Mucosa of descending colon (tissue), 3 donors: Measurements from ENCODE around the gene COL9A1. TPM values are rescaled to one million over a fixed set of nuclear protein-coding genes. Genes with fewer than 3 reads are reported as not detected.

ENCODE experiments used
- ATAC-seq: fragments of 200-7000 bp; cut with Tn5 transposase; one replicate; pipeline ENCODE4 v1.9.1; 2020; ENCODE audit warnings: mild to moderate bottlenecking, moderate library complexity
- DNase-seq, 3 donors: peaks; one replicate each; pipeline ENCODE4 v3.0.0-alpha.2; 2020
- H3K36me3 ChIP-seq: fragments of 200-600 bp; one replicate; pipeline ENCODE4 v1.8.0; 2021; ENCODE audit warnings: low read depth, mild to moderate bottlenecking
- H3K4me1 ChIP-seq: fragments of 200-600 bp; one replicate; pipeline ENCODE4 v1.8.0; 2021; ENCODE audit warnings: low read depth, mild to moderate bottlenecking
- H3K4me3 ChIP-seq: fragments of 200-600 bp; one replicate; pipeline ENCODE4 v1.8.0; 2021; ENCODE audit warnings: mild to moderate bottlenecking
- H3K9me3 ChIP-seq: fragments of 200-600 bp; one replicate; pipeline ENCODE4 v1.8.0; 2021; ENCODE audit warnings: mild to moderate bottlenecking
- intact Hi-C, 2 donors: fragments of 100-400 bp; cut with DNase I in 1 of 2; cut with micrococcal nuclease in 1 of 2; formaldehyde crosslinking; loops; one replicate each; pipeline versions ENCODE4 v1.11.0 to v1.11.1; 2022; cut with DNase I, micrococcal nuclease
- total RNA-seq, 3 donors: library from RNA; stranded (reverse); fragmentation: NEBNext Ultra II Directional in 2 of 3; extraction: Animal tissue kit (Norgen Biotek cat#: 25700) in 2 of 3; gene quantifications; one replicate each; pipeline versions ENCODE4 v1.2.1 to v1.2.4, GENCODE V29; 2021 to 2023
- TF ChIP-seq, protein P1 (sequence below): fragments of 200-600 bp; IDR thresholded peaks from one replicate; pipeline ENCODE4 v1.8.0; 2022; ENCODE audit warnings: antibody characterized with exemption, mild to moderate bottlenecking
- donor health status: DM: no; HTN: no; CAD: no; lungs with moderate emphysema.
- donor health status: DM: no; HTN: no; CAD: no.
- donor health status: DM: no; HTN: yes; CAD: no.

The COL9A1 gene
- total RNA-seq, 3 donors from 2014 or later, result 0.32 to 1.8 (median 0.96) TPM

DNA sequence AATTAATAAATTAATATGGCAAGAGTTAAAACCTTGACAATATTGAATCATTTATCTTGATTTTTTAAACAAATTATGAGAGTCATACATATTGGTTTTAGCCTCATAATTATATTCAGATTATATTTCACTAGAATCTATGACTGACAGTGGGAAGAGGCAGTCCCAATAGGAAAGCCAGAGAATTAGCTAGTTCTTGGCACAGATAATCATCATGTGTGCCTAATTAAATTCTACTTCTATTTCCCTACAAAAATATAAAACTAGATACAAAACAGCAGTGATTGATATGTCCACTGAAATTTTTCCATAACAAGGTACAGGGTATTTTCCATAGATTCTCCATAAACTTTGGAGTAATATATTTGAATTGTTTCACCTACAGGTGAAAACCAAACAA is 38.6 kb downstream of the COL9A1 start:
- intact Hi-C loops, result no loop called here
- Histone ChIP-seq H3K4me1 (no peaks in the 10 kb centered on the region), H3K36me3 (no peaks in the 10 kb centered on the region), H3K4me3 (no peak overlapping the region), H3K9me3 (no peaks in the 10 kb centered on the region)
- no peak for DNase-seq
- TF ChIP-seq, protein P1, sequence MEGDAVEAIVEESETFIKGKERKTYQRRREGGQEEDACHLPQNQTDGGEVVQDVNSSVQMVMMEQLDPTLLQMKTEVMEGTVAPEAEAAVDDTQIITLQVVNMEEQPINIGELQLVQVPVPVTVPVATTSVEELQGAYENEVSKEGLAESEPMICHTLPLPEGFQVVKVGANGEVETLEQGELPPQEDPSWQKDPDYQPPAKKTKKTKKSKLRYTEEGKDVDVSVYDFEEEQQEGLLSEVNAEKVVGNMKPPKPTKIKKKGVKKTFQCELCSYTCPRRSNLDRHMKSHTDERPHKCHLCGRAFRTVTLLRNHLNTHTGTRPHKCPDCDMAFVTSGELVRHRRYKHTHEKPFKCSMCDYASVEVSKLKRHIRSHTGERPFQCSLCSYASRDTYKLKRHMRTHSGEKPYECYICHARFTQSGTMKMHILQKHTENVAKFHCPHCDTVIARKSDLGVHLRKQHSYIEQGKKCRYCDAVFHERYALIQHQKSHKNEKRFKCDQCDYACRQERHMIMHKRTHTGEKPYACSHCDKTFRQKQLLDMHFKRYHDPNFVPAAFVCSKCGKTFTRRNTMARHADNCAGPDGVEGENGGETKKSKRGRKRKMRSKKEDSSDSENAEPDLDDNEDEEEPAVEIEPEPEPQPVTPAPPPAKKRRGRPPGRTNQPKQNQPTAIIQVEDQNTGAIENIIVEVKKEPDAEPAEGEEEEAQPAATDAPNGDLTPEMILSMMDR, result no peak
- no peak for ATAC-seq

- DNase-seq (no peak), ATAC-seq (no peak)
- Histone ChIP-seq H3K36me3 (no peaks in the 10 kb centered on the region), H3K4me3 (no peak overlapping the region), H3K9me3 (no peaks in the 10 kb centered on the region), H3K4me1 (no peaks in the 10 kb centered on the region)
- TF ChIP-seq, protein P1, result no peak
- intact Hi-C loops, result no loop called here
Observed at GRCh38 chr6:70258483-70258882, 44.4 kb downstream of the COL9A1 start.

DNA sequence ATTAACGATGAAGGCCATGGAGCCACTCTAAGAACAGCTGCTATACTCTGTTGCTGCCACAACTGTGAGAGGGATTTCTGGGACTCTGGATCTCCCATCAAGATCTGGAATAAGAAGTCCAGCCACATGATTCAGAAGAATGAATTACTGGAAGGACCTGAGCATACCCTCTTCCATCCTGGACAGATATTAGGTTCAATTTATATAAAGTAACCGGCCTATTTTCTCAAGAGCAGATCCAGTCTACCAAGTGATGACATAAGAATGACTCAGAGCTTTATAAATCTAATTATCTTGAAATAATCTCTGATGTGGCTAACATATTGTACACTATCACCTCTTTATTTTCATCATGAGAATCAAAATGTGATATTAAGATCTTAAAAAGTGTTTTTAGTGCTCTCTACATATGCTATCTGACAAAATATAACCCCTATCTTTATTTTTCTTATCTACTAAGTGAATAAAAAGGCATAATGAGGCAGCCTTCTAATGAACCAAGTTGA is 45.1 kb downstream of the COL9A1 start:
- DNase-seq (no peak), ATAC-seq (no peak)
- intact Hi-C loops, result no loop called here
- TF ChIP-seq, protein P1, result no peak
- H3K4me1 ChIP-seq, result no peaks in the 10 kb centered on the region
- no peaks in the 10 kb centered on the region for H3K9me3 ChIP-seq
- no peak overlapping the region for H3K4me3 ChIP-seq
- H3K36me3 ChIP-seq, result no peaks in the 10 kb centered on the region

DNA sequence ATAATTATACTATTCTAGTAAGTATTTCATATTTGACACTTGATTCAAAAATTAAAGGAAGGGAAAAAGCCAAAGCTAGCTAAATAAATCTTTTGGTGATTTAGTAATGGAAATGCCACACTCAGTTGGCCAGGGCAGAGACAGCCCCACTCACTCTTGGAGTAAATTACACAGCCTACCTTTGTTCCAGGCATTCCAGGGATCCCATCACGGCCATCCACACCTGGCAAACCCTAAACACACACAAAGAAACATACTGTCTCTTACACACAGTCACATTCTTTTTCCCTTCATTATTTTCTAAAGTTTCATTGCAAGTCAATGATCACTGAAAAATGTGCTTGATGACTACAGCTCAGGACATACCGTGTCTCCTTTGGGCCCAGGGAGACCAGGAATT is 48.1 kb downstream of the COL9A1 start:
- DNase-seq, result no peak
- no peak for ATAC-seq
- Histone ChIP-seq H3K4me1 (no peaks in the 10 kb centered on the region), H3K4me3 (no peak overlapping the region), H3K36me3 (no peaks in the 10 kb centered on the region), H3K9me3 (no peaks in the 10 kb centered on the region)
- intact Hi-C loops, result no loop called here
- TF ChIP-seq, protein P1, result no peak

- Histone ChIP-seq H3K4me3 (no peak overlapping the region), H3K36me3 (no peaks in the 10 kb centered on the region), H3K4me1 (no peaks in the 10 kb centered on the region), H3K9me3 (no peaks in the 10 kb centered on the region)
- TF ChIP-seq, protein P1, result no peak
- intact Hi-C loops, result no loop called here
- ATAC-seq (no peak), DNase-seq (no peak)
Observed at GRCh38 chr6:70253923-70254322, 49.0 kb downstream of the COL9A1 start.

GRCh38 chr6:70252604-70253003 is 50.3 kb downstream of the COL9A1 start:
- Histone ChIP-seq H3K4me1 (no peaks in the 10 kb centered on the region), H3K9me3 (no peaks in the 10 kb centered on the region), H3K36me3 (no peaks in the 10 kb centered on the region), H3K4me3 (no peak overlapping the region)
- no peak for ATAC-seq
- TF ChIP-seq, protein P1, result no peak
- intact Hi-C loops, result no loop called here
- no peak for DNase-seq
